Fibroblast of lung (primary cell): ENCODE measurements around the gene LY9. TPM values are rescaled to one million over a fixed set of nuclear protein-coding genes. Genes with fewer than 3 reads are reported as not detected.

Experiments
- DNase-seq, 2 donors: peaks; one replicate each; pipeline versions ENCODE4 v3.0.0 to v3.0.0-alpha.2; 2010; ENCODE audit warnings: low read depth in 2 of 2
- H2AFZ ChIP-seq: 2 replicates; pipeline ENCODE4 v1.5.1; 2012; ENCODE audit warnings: low read length, control low read depth, inconsistent platforms
- H3K27ac ChIP-seq: 2 replicates; pipeline ENCODE4 v1.5.1; 2011; ENCODE audit warnings: low read length, control low read depth; ENCODE audit not compliant: insufficient read depth
- H3K27me3 ChIP-seq: 2 replicates; pipeline ENCODE4 v1.5.1; 2011; ENCODE audit warnings: mild to moderate bottlenecking, low read length; ENCODE audit not compliant: control insufficient read depth, insufficient read depth
- H3K36me3 ChIP-seq: 2 replicates; pipeline ENCODE4 v1.5.1; 2011; ENCODE audit warnings: low read length; ENCODE audit not compliant: control insufficient read depth, insufficient read depth
- H3K4me1 ChIP-seq: 2 replicates; pipeline ENCODE4 v1.5.1; 2011; ENCODE audit warnings: low read length; ENCODE audit not compliant: control insufficient read depth, insufficient read depth; ENCODE audit errors: extremely low read depth
- H3K4me2 ChIP-seq: 2 replicates; pipeline ENCODE4 v1.5.1; 2011; ENCODE audit warnings: low read length, control low read depth; ENCODE audit not compliant: insufficient read depth; ENCODE audit errors: extremely low read depth
- H3K4me3 ChIP-seq, 4 experiments: fragments of 200-600 bp in 1 of 4; sonication (generic) in 1 of 4; replicated peaks in 1 of 4; 2 replicates each; pipeline ENCODE4 v1.5.1; 2011 to 2016; ENCODE audit warnings: low read length in 4 of 4, low read depth in 3 of 4, mild to moderate bottlenecking in 3 of 4, control low read depth in 2 of 4, inconsistent platforms in 1 of 4, mixed read lengths in 1 of 4; ENCODE audit not compliant: insufficient read depth in 1 of 4; ENCODE audit errors: control extremely low read depth in 1 of 4
- H3K79me2 ChIP-seq: 2 replicates; pipeline ENCODE4 v1.5.1; 2012; ENCODE audit warnings: mild to moderate bottlenecking, low read length, inconsistent platforms; ENCODE audit not compliant: control insufficient read depth, insufficient read depth
- H3K9ac ChIP-seq: 2 replicates; pipeline ENCODE4 v1.5.1; 2011; ENCODE audit warnings: mild to moderate bottlenecking, low read length, control low read depth; ENCODE audit not compliant: insufficient read depth
- H3K9me3 ChIP-seq: 2 replicates; pipeline ENCODE4 v1.5.1; 2012; ENCODE audit warnings: low read depth, low read length; ENCODE audit not compliant: control insufficient read depth, insufficient read depth
- H4K20me1 ChIP-seq: 2 replicates; pipeline ENCODE4 v1.5.1; 2011; ENCODE audit warnings: low read length; ENCODE audit not compliant: control insufficient read depth, insufficient read depth; ENCODE audit errors: extremely low read depth
- CTCF ChIP-seq, 2 donors: IDR thresholded peaks in 1 of 2; conservative IDR thresholded peaks in 1 of 2; 1 replicate in 1 of 2; 2 replicates in 1 of 2; pipeline ENCODE4 v1.5.1; 2011 to 2012; ENCODE audit warnings: low read length in 2 of 2, control low read depth in 1 of 2, inconsistent platforms in 1 of 2, low read depth in 1 of 2, mild to moderate bottlenecking in 1 of 2
- EZH2 ChIP-seq: IDR thresholded peaks from 2 replicates; pipeline ENCODE4 v1.5.1; 2012; ENCODE audit warnings: low read length, control low read depth, mild to moderate bottlenecking; ENCODE audit errors: missing control alignments
- polyA plus RNA-seq, 2 donors: library from polyadenylated mRNA; depleted of rRNA in 1 of 2; stranded (reverse) in 1 of 2; unstranded in 1 of 2; fragments of >200 nt; gene quantifications; 2 replicates each; pipeline ENCODE4 v1.2.1, GENCODE V29; 2011 to 2012; ENCODE audit warnings: missing spikeins in 1 of 2
- total RNA-seq: library from RNA; depleted of rRNA; stranded (reverse); fragments of >200 nt; gene quantifications from 2 replicates; pipeline ENCODE4 v1.2.1, GENCODE V29; 2014

LY9 gene
- total and polyA plus RNA-seq, 2 donors (not counting 1 experiment from before 2014, with no cell fraction given): not detected

- H3K27ac ChIP-seq: no peak overlapping the region
- DNase-seq: no peak
These were observed 20.9 kb upstream of the LY9 start for GRCh38 chr1:160774886-160775719.

GRCh38 chr1:160776178-160776577 lies 19.8 kb upstream of the LY9 start:
- no peaks in the 10 kb centered on the region for H3K4me1 ChIP-seq
- no peaks in the 10 kb centered on the region for H3K27me3 ChIP-seq
- no peak overlapping the region for H3K27ac ChIP-seq
- no peak overlapping the region for H3K4me3 ChIP-seq
- H3K4me2 ChIP-seq: no peak overlapping the region
- no peak overlapping the region for H3K9ac ChIP-seq
- H3K9me3 ChIP-seq: no peaks in the 10 kb centered on the region
- no peak for DNase-seq
- no peaks in the 10 kb centered on the region for H3K79me2 ChIP-seq
- H3K36me3 ChIP-seq: no peaks in the 10 kb centered on the region
- H4K20me1 ChIP-seq: no peaks in the 10 kb centered on the region
- H2AFZ ChIP-seq: no peak overlapping the region
- TF ChIP-seq EZH2 (no peak), CTCF (conservative IDR thresholded peaks at IDR 0.05 in 1 of 2, IDR thresholded peaks at IDR 0.05 in 1 of 2; ENCODE audit: low read depth in 1 of 2, low read length in 2 of 2) (no peak)

More at GRCh38 chr1:160774886-160775719, 20.9 kb upstream of the LY9 start:
- no peak overlapping the region for H2AFZ ChIP-seq
- no peak overlapping the region for H3K9ac ChIP-seq
- no peaks in the 10 kb centered on the region for H3K9me3 ChIP-seq
- H3K36me3 ChIP-seq: no peaks in the 10 kb centered on the region
- no peak overlapping the region for H3K4me3 ChIP-seq
- H3K4me1 ChIP-seq: no peaks in the 10 kb centered on the region
- no peaks in the 10 kb centered on the region for H3K79me2 ChIP-seq
- TF ChIP-seq CTCF (conservative IDR thresholded peaks at IDR 0.05 in 1 of 2, IDR thresholded peaks at IDR 0.05 in 1 of 2; ENCODE audit: low read depth in 1 of 2, low read length in 2 of 2): no peak
- no peak for TF ChIP-seq EZH2
- no peak overlapping the region for H3K4me2 ChIP-seq
- no peaks in the 10 kb centered on the region for H3K27me3 ChIP-seq
- no peaks in the 10 kb centered on the region for H4K20me1 ChIP-seq

GRCh38 chr1:160777486-160778089 lies 18.4 kb upstream of the LY9 start:
- H3K79me2 ChIP-seq: no peaks in the 10 kb centered on the region
- no peak for DNase-seq
- H3K4me3 ChIP-seq: no peak overlapping the region
- H3K9me3 ChIP-seq: no peaks in the 10 kb centered on the region
- peak in 1 of 2 donors; percentile 8 for TF ChIP-seq CTCF (conservative IDR thresholded peaks at IDR 0.05 in 1 of 2, IDR thresholded peaks at IDR 0.05 in 1 of 2; ENCODE audit: low read depth in 1 of 2, low read length in 2 of 2)
- TF ChIP-seq EZH2: no peak
- no peak overlapping the region for H3K9ac ChIP-seq
- no peaks in the 10 kb centered on the region for H3K27me3 ChIP-seq
- no peak overlapping the region for H3K27ac ChIP-seq
- H3K36me3 ChIP-seq: no peaks in the 10 kb centered on the region
- H3K4me1 ChIP-seq: no peaks in the 10 kb centered on the region
- no peak overlapping the region for H3K4me2 ChIP-seq
- no peak overlapping the region for H2AFZ ChIP-seq
- no peaks in the 10 kb centered on the region for H4K20me1 ChIP-seq
